Measurements from ENCODE around the gene CRABP2.

Gene CRABP2

GRCh38 chr1:156652131-156652991, 53.0 kb downstream of the CRABP2 start:
- DNase-seq (ENCODE audit: low spot score) = no peak
- no peak for TF ChIP-seq CTCF (IDR thresholded peaks at IDR 0.05; ENCODE audit: extremely low read depth, missing control alignments)

All from GM20000 (cell line).